ENCODE results near the gene TMEM185B.
A peak's percentile ranks its signal among the peaks of the same experiment; 100 is the strongest.

DNA sequence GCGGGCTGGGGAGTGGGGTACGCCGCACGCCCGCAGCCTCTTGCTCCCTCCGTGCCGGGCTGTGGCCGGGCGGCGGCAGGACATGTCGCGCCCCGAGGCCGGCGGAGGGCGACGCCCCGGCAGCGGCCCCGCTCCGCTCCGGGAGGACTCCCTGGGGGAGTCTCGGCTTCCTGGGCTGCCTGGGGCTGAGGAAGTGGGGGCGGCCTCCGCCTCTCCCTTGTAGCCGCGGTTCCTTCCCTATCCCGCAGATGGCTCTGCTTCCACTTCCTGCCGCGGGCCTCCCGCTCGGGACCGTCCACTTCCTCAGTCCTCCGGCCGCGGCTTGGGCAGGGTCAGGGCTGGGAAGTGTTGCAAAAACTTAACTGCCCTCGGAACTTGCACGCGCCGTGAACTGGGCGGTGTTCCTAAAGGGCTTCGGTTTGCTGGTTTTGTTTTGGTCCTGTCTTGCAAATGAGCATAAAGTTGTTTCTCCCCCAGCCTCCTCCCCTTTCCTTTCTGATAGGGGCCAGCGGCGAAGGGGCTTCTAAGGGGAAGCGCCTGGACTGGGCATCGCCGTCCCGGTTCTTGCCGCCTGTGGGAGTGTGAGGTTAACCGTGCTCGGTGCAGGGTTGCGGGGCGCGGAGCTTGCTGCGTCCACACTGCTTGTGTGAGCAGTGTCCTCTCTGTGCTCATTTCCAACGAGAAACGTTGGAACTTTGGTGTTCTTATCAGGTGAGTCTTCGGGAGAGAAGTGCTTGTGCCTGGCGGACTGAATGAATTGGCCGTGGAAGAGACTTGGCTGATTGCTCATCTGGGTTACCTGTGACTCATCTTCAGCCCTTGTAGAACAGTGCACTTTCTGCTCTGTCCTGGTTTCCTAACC, 30.1 kb upstream of the TMEM185B start:
- TF ChIP-seq, protein P1, sequence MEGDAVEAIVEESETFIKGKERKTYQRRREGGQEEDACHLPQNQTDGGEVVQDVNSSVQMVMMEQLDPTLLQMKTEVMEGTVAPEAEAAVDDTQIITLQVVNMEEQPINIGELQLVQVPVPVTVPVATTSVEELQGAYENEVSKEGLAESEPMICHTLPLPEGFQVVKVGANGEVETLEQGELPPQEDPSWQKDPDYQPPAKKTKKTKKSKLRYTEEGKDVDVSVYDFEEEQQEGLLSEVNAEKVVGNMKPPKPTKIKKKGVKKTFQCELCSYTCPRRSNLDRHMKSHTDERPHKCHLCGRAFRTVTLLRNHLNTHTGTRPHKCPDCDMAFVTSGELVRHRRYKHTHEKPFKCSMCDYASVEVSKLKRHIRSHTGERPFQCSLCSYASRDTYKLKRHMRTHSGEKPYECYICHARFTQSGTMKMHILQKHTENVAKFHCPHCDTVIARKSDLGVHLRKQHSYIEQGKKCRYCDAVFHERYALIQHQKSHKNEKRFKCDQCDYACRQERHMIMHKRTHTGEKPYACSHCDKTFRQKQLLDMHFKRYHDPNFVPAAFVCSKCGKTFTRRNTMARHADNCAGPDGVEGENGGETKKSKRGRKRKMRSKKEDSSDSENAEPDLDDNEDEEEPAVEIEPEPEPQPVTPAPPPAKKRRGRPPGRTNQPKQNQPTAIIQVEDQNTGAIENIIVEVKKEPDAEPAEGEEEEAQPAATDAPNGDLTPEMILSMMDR (IDR thresholded peaks at IDR 0.05; ENCODE audit: low read depth, low read length, poor library complexity, severe bottlenecking) = peak; percentile 46
- TF ChIP-seq EZH2phosphoT487 (IDR thresholded peaks at IDR 0.05; ENCODE audit: borderline replicate concordance, low read length) = no peak

All from DOHH2 (cell line).